Measurements from ENCODE around the gene SIGLEC6.
"Not testable (repeated sequence)": the region's sequence is repeated elsewhere in the genome, so short reads cannot be mapped to it uniquely, and the experiment has no call there.

SIGLEC6 gene

GRCh38 chr19:51509823-51510660 lies 21.4 kb downstream of the SIGLEC6 start:
- DNase-seq (ENCODE audit: low read depth in 2 of 2): no peak

- DNase-seq (ENCODE audit: low read depth in 2 of 2): no peak
These were observed 23.3 kb downstream of the SIGLEC6 start for GRCh38 chr19:51508059-51508733.

GRCh38 chr19:51507640-51508058 lies 23.8 kb downstream of the SIGLEC6 start:
- DNase-seq (ENCODE audit: low read depth in 2 of 2): no peak

GRCh38 chr19:51507192-51507591 lies 24.3 kb downstream of the SIGLEC6 start:
- no peak for DNase-seq (ENCODE audit: low read depth in 2 of 2)

- no peak for DNase-seq (ENCODE audit: low read depth in 2 of 2)
These were observed 25.6 kb downstream of the SIGLEC6 start for GRCh38 chr19:51505904-51506303.

GRCh38 chr19:51503896-51504295 lies 27.6 kb downstream of the SIGLEC6 start:
- DNase-seq (ENCODE audit: low read depth in 2 of 2): no peak

DNA sequence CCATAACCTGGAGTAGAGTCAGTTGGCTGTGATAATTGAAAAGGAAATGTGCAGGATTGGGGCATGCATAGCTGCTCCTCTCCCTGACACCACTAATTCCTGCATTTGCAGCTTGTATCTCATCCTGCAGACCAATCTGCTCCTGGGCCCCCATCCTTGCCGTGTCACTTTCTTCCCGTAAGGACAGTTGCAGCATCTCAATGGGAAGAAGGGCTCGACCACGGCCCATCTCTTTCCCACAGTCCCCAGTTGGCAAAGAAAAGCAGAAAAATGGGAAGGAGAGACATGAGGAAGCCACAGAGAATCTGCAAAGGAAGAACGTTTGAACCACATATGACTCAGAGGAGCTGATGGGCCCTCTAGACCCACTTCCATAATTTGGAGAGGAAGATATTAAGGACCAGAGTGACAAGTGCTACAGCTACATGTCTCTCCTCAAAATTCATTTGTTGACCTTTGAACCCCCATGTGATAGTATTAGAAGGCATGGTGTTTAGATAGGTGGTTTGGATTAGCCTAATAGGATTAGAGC lies 28.1 kb downstream of the SIGLEC6 start:
- no peak for DNase-seq (ENCODE audit: low read depth in 2 of 2)

GRCh38 chr19:51501594-51502263 lies 29.7 kb downstream of the SIGLEC6 start, which contains the start of gene SIGLEC12:
Gene SIGLEC12 (minus strand): TSS chr19:51501800. CDS start chr19:51501733, 67 bp downstream.
- DNase-seq (ENCODE audit: low read depth in 2 of 2): no peak

DNA sequence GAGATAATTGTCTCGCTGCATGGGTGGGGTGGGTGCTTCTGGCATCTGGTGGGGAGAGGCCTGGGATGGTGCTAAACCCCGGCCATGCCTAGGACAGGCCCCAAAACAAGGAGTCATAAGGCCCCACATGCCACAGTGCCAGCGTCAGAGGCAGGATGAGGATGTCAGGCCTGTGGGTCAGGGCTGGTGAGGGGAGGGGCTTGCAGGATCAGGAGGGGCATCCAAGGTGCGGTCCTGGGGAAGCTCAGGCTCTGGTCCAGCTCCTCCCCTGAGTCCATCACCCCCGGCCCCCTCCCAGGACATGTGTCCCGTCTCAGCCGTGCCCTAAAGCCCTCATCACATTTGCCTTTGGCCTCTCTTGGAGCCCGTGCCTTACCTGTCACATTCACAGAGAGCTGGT lies 30.5 kb downstream of the SIGLEC6 start:
- DNase-seq (ENCODE audit: low read depth in 2 of 2): not testable (repeated sequence)

DNA sequence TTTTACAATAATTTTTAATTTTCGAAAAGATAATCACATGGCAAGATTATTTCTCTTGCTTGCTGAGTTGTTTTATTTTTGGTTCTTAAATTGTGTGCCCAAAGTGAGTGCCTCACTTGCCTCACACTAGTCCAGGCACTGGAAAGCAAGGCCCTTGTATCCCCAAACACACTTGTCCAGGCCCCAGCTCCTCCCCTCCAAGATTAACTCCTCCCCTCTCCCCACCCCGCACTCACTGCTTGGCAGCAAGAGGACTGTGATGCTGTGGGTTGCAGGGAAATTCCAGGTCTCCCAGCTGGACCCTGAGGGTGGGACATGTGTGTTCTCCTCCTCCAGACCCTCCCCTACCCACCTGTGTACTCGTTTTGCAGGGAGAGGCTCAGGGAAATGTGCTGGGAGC lies 33.8 kb downstream of the SIGLEC6 start:
- DNase-seq (ENCODE audit: low read depth in 2 of 2): no peak

- DNase-seq (ENCODE audit: low read depth in 2 of 2): no peak
These were observed 37.7 kb downstream of the SIGLEC6 start for GRCh38 chr19:51493776-51494175.

DNA sequence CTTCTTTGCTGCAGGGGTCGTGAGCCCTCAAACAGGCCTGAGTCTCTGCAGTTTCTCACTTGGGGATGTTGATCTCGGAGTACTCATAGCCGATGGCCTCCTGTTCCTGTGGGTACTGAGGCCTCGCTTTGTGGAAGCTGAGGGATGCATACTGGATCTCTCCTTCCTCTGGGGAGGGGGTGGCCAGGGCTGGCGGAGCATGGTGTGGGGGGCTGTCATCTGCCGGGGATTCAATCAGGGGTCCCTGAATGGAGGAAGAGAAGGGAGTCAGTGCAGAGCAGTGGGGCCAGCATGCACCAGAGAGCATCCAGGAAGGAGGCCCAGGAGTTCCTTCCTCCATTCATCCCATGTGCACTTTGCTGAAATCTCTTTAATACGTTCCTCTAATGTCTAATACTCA lies 39.9 kb downstream of the SIGLEC6 start:
- DNase-seq (ENCODE audit: low read depth in 2 of 2): no peak

DNA sequence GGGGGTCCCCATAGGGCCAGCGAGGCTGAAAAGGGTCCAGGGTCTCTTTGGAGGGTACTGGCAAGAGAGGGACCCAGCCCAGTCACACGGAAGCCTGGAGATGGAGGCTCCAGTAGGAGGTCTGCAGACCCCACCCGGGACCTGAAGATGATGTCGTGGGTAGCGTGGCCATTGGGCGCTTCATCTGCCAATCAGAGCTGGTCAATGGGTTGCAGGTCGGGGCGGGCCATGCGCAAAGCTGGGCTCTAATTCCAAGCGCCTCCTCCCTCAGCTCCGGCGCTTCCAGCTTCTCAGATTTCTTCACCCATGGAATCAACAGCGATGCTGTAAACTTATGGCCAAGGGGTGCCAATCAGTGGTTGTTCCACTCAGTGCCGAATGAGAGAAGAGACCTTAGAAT lies 40.8 kb downstream of the SIGLEC6 start:
- no peak for DNase-seq (ENCODE audit: low read depth in 2 of 2)

- DNase-seq (ENCODE audit: low read depth in 2 of 2): no peak
These were observed 42.4 kb downstream of the SIGLEC6 start for GRCh38 chr19:51489113-51489512.

DNA sequence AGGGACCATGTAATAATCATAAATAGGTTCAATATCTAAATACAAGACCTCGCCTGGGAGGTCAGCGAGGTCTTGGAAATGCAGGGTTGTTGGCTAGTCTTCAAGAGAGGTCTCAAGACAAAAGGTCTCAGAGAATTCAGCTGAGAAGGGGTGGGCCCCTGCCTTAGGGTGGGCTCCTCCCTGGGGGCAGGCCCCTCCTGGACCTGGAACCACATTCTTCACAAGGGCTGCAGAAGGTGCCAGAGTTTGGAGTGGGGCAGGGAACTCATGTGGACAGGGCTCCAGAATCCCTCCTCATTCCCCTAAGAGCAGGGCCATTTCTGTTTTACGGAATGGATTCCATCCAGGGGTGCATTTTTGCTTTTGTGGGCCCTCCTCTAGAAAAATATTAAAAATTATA lies 43.0 kb downstream of the SIGLEC6 start:
- DNase-seq (ENCODE audit: low read depth in 2 of 2): no peak

GRCh38 chr19:51485960-51486660 lies 45.4 kb downstream of the SIGLEC6 start:
- DNase-seq (ENCODE audit: low read depth in 2 of 2): no peak

- DNase-seq (ENCODE audit: low read depth in 2 of 2): no peak
These were observed 50.9 kb downstream of the SIGLEC6 start for GRCh38 chr19:51480590-51480989.

DNA sequence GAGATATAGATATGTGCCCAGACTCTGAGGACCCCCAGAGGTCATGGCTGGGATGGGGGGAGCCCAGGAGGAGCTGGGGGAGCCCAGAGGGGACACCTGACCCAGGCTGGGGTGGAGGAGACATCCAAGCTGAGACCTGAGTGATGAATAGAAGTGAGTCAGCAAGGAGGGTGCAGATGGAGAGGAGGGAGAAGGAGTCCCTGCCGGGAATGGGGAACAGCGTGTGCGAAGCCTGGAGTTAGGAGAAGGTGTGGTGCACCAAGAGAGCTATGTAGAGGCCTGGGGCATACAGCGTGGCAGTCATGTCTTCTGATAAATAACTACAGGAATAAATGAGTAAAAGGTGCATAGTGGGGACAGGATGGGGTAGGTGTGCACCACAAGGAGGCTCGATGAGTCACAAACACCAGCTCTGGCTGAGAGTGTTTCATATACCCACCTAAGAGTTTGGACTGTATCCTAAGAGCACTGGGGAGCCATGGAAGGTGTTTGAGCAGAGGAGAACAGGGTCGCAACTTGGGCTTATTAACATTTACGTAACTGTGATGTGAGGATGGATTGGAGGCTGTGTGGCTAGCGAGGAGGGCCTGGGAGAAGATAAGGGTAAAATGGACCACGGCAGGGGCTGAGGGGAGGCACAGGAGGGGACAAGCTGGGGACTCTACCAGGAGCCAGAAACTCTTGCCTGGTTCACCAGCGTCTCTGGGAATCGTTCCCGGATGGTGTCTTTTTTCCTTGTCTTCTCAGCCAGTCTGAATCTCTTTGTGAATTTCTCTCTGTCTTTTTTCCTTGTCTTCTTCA lies 51.7 kb downstream of the SIGLEC6 start:
- no peak for DNase-seq (ENCODE audit: low read depth in 2 of 2)

DNA sequence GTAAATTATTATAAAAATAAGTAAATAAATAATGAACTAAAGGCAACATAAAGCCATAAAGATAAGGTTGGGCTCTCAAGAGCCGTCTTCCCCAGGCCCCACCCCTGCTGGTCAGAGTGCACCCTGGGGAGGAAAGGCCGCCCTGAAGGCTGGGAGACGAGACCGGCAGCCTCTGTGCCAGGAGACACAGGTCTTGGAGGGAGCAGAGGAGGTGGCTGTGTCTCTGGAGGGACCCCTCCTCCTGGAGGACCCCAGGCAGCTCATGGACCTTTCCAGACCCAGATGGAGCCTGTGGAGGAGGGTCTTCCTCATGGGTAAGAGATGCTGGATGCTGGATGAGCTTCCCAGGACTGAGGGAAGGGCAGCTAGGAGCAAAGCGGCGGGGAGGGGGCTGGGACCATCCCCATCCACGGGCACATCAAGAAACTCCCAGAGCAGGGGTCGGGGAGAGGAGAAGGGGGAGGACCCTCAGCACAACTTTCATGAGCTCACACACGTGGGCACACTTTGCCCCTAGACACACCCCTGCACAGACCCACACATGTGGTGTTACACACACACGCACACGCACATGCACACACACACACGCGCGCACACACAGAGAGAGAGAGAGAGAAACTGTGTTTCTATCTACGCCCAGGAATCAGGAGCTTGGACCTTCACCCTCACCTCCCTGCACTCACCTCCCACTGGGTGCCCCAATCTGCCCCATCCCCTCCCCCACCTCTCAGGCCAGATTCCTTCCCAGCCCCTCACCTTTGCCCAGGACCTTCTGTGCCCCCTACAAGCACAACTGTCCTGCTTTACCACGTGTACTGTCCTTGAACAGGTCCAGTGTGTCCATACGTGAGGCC lies 52.9 kb downstream of the SIGLEC6 start, which contains the start of gene CEACAM18:
TSS of gene CEACAM18 (plus strand) at position 159 of the 854 bp plus-strand sequence.
- DNase-seq (ENCODE audit: low read depth in 2 of 2): no peak

DNA sequence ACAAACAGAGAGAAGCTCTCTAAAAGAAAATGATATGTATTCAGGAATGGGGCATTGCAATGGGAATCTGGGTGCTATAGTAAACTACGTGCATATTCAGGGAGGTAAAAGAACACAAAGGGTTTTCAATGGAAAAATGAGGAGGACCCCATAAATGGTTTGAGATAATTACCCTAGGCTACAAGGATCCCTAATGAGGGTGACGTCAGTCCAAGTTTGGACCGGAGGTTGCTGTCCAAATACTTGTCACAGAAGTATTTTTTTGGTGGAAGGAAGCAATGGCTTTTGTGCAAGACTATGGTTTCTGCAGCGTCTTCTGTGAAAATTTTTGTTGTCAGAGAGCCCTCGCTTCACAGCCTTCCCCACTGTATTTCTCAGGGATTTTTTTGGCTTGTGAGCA lies 54.1 kb downstream of the SIGLEC6 start:
- DNase-seq (ENCODE audit: low read depth in 2 of 2): no peak

Data from stimulated activated CD8-positive, alpha-beta memory T cell treated with anti-CD3 and anti-CD28 coated beads, Interleukin-2, amount 100 ng/mL, for 48 hours (primary cell).